H1 (cell line): ENCODE results near the gene ZMYM2. TPM values are rescaled to one million over a fixed set of nuclear protein-coding genes. Genes with fewer than 3 reads are reported as not detected.

Experiments used
- CTCF ChIA-PET: fragments of 300-600 bp; sonication (Branson Sonifier 250); formaldehyde crosslinking; loops from one replicate; lab custom pipeline; 2021; ENCODE audit not compliant: partially characterized antibody; lab: Charles Lee
- POLR2A ChIA-PET: fragments of 300-600 bp; sonication (Branson Sonifier 250); formaldehyde crosslinking; loops from one replicate; lab custom pipeline; 2021; ENCODE audit warnings: inconsistent platforms; ENCODE audit not compliant: partially characterized antibody; lab: Charles Lee
- DNase-seq, 2 experiments: peaks; one replicate each; pipeline versions ENCODE4 v3.0.0 to v3.0.0-alpha.2; 2010 to 2022; ENCODE audit warnings: low spot score in 2 of 2, low read depth in 1 of 2, mixed read lengths in 1 of 2
- FAIRE-seq: peaks from 2 replicates; lab custom pipeline; 2011; peaks lifted over from hg19 to GRCh38; lab: Jason Lieb, UNC
- H2AFZ ChIP-seq: 2 replicates; pipeline ENCODE4 v1.8.1; 2012; ENCODE audit warnings: low read length, inconsistent platforms
- H2AK5ac ChIP-seq: 2 replicates; pipeline ENCODE4 v1.6.1; 2013; ENCODE audit warnings: low read depth, low read length
- H2BK120ac ChIP-seq: replicated peaks from 2 replicates; pipeline ENCODE3; 2013; ENCODE audit warnings: low read depth, low read length, inconsistent platforms
- H2BK12ac ChIP-seq: 2 replicates; pipeline ENCODE4 v1.6.1; 2013; ENCODE audit warnings: low read depth, low read length
- H2BK15ac ChIP-seq: 2 replicates; pipeline ENCODE4 v1.6.1; 2013; ENCODE audit warnings: low read length
- H2BK20ac ChIP-seq: 2 replicates; pipeline ENCODE4 v1.6.1; 2013; ENCODE audit warnings: low read length
- H2BK5ac ChIP-seq: 2 replicates; pipeline ENCODE4 v1.6.1; 2013; ENCODE audit warnings: low read depth, low read length
- H3K14ac ChIP-seq: 2 replicates; pipeline ENCODE4 v1.6.1; 2013; ENCODE audit warnings: inconsistent platforms; ENCODE audit not compliant: insufficient read length
- H3K18ac ChIP-seq: 2 replicates; pipeline ENCODE4 v1.6.1; 2013; ENCODE audit warnings: low read length; ENCODE audit errors: extremely low read depth
- H3K23ac ChIP-seq: 2 replicates; pipeline ENCODE4 v1.6.1; 2013; ENCODE audit warnings: inconsistent platforms; ENCODE audit not compliant: insufficient read length
- H3K23me2 ChIP-seq: 2 replicates; pipeline ENCODE4 v1.6.1; 2013; ENCODE audit warnings: low read depth, low read length
- H3K27ac ChIP-seq: 2 replicates; pipeline ENCODE4 v1.6.1; 2011; ENCODE audit warnings: low read depth, low read length, inconsistent platforms
- H3K27me3 ChIP-seq, 4 experiments: replicated peaks in 1 of 4; 1 replicate in 1 of 4; 2 replicates in 3 of 4; pipeline versions ENCODE4 v1.6.1 to v1.8.1; 2011 to 2013; ENCODE audit warnings: low read length in 3 of 4, mild to moderate bottlenecking in 3 of 4, inconsistent platforms in 2 of 4, mixed read lengths in 2 of 4, moderate library complexity in 1 of 4; ENCODE audit not compliant: control insufficient read depth in 3 of 4, insufficient read depth in 3 of 4; ENCODE audit errors: extremely low read depth in 1 of 4
- H3K36me3 ChIP-seq, 4 experiments: 2 replicates each; pipeline versions ENCODE4 v1.6.1 to v1.8.1; 2011 to 2013; ENCODE audit warnings: mild to moderate bottlenecking in 4 of 4, low read length in 3 of 4, moderate library complexity in 2 of 4, control low read depth in 1 of 4, inconsistent platforms in 1 of 4; ENCODE audit not compliant: insufficient read depth in 4 of 4, control insufficient read depth in 2 of 4
- H3K4ac ChIP-seq: replicated peaks from 2 replicates; pipeline ENCODE3; 2013; ENCODE audit warnings: low read length, low read depth, mixed read lengths, inconsistent platforms; ENCODE audit not compliant: insufficient read length
- H3K4me1 ChIP-seq, 4 experiments: replicated peaks in 1 of 4; 1 replicate in 1 of 4; 2 replicates in 3 of 4; pipeline versions ENCODE4 v1.6.1 to v1.8.1; 2011 to 2013; ENCODE audit warnings: low read length in 3 of 4, inconsistent platforms in 2 of 4, mixed read lengths in 1 of 4; ENCODE audit not compliant: insufficient read depth in 4 of 4, control insufficient read depth in 3 of 4
- H3K4me2 ChIP-seq, 2 experiments: 2 replicates each; pipeline versions ENCODE4 v1.6.1 to v1.8.1; 2011 to 2013; ENCODE audit warnings: low read depth in 2 of 2, low read length in 2 of 2, control low read depth in 1 of 2, inconsistent platforms in 1 of 2, mild to moderate bottlenecking in 1 of 2; ENCODE audit not compliant: insufficient read depth in 1 of 2
- H3K4me3 ChIP-seq, 4 experiments: fragments of 200-600, 300-600 bp in 1 of 4; sonication (generic), shearing (Covaris generic), sonication (Bioruptor Twin) in 1 of 4; 2 replicates each; pipeline versions ENCODE4 v1.5.1 to v1.8.1; 2011 to 2016; ENCODE audit warnings: low read length in 4 of 4, low read depth in 3 of 4, control low read depth in 2 of 4, inconsistent platforms in 2 of 4, mild to moderate bottlenecking in 2 of 4, mixed read lengths in 1 of 4, moderate library complexity in 1 of 4; ENCODE audit not compliant: insufficient read depth in 2 of 4; ENCODE audit errors: extremely low read depth in 1 of 4
- H3K56ac ChIP-seq: replicated peaks from 2 replicates; pipeline ENCODE3; 2013; ENCODE audit warnings: low read depth, mild to moderate bottlenecking, mixed read lengths, low read length, inconsistent platforms; ENCODE audit not compliant: insufficient read length
- H3K79me1 ChIP-seq: 2 replicates; pipeline ENCODE4 v1.6.1; 2013; ENCODE audit warnings: low read depth, low read length, control low read depth
- H3K79me2 ChIP-seq, 2 experiments: 2 replicates each; pipeline versions ENCODE4 v1.6.1 to v1.8.1; 2012 to 2013; ENCODE audit warnings: low read length in 2 of 2, mild to moderate bottlenecking in 2 of 2, inconsistent platforms in 1 of 2; ENCODE audit not compliant: insufficient read depth in 2 of 2, control insufficient read depth in 1 of 2
- H3K9ac ChIP-seq, 4 experiments: replicated peaks in 1 of 4; 1 replicate in 1 of 4; 2 replicates in 3 of 4; pipeline versions ENCODE4 v1.6.1 to v1.8.1; 2011 to 2013; ENCODE audit warnings: low read depth in 3 of 4, low read length in 3 of 4, control low read depth in 2 of 4, mild to moderate bottlenecking in 2 of 4, moderate library complexity in 2 of 4, inconsistent platforms in 1 of 4; ENCODE audit errors: extremely low read depth in 1 of 4
- H3K9me3 ChIP-seq, 2 experiments: 2 replicates each; pipeline versions ENCODE4 v1.6.1 to v1.8.1; 2012 to 2013; ENCODE audit warnings: mild to moderate bottlenecking in 2 of 2, moderate library complexity in 2 of 2, control low read depth in 1 of 2, inconsistent platforms in 1 of 2, low read depth in 1 of 2, low read length in 1 of 2, mixed read lengths in 1 of 2; ENCODE audit not compliant: insufficient read depth in 2 of 2
- H4K20me1 ChIP-seq, 2 experiments: replicated peaks in 1 of 2; 2 replicates each; pipeline versions ENCODE3 to v1.8.1; 2011 to 2013; ENCODE audit warnings: inconsistent platforms in 2 of 2, low read length in 2 of 2, mild to moderate bottlenecking in 1 of 2; ENCODE audit not compliant: insufficient read depth in 2 of 2, control insufficient read depth in 1 of 2
- H4K5ac ChIP-seq: 2 replicates; pipeline ENCODE4 v1.6.1; 2013; ENCODE audit warnings: low read length, low read depth, mixed read lengths, inconsistent platforms; ENCODE audit not compliant: insufficient read length
- H4K8ac ChIP-seq: 2 replicates; pipeline ENCODE4 v1.8.0; 2013; ENCODE audit warnings: mild to moderate bottlenecking, moderate library complexity, low read length, inconsistent platforms; ENCODE audit not compliant: insufficient read depth; ENCODE audit errors: extremely low read depth
- H4K91ac ChIP-seq: replicated peaks from 2 replicates; pipeline ENCODE3; 2013; ENCODE audit warnings: low read length, mixed read lengths, inconsistent platforms; ENCODE audit not compliant: insufficient read length
- KDM4A ChIP-seq: IDR thresholded peaks from one replicate; pipeline ENCODE4 v1.7.1; 2012; ENCODE audit warnings: low read depth, mild to moderate bottlenecking, moderate library complexity, low read length, inconsistent platforms; ENCODE audit not compliant: severe bottlenecking
- NRF1 ChIP-seq: IDR thresholded peaks from 2 replicates; pipeline ENCODE4 v1.6.1; 2011; ENCODE audit warnings: mild to moderate bottlenecking, low read depth, low read length, improper control_type of control experiment
- WGBS, 2 experiments: shearing (Covaris generic) in 1 of 2; methylation state at CpG; one replicate each; pipeline versions ENCODE4 v1.1.6 to v1.1.7; 2013 to 2015; ENCODE audit warnings: low lambda C conversion rate in 2 of 2, mixed read lengths in 2 of 2, inconsistent platforms in 1 of 2, low coverage in 1 of 2, missing lambda C conversion rate in 1 of 2; ENCODE audit not compliant: insufficient replicate concordance in 2 of 2, insufficient coverage in 1 of 2, insufficient read length in 1 of 2; ENCODE audit errors: extremely low coverage in 1 of 2, missing lambda C conversion rate in 1 of 2; 5-methylcytosine and 5-hydroxymethylcytosine counted together
- polyA plus RNA-seq, 7 experiments: library from polyadenylated mRNA; depleted of rRNA in 3 of 7; stranded (reverse) in 5 of 7; unstranded in 2 of 7; fragments of >200 nt in 5 of 7; fragments of 200-250 nt in 2 of 7; gene quantifications; 1 replicate in 5 of 7; 2 replicates in 1 of 7; 4 replicates in 1 of 7; pipeline versions ENCODE4 v1.2.1 to v1.2.3, GENCODE V29; 2011 to 2013; ENCODE audit warnings: missing spikeins in 2 of 7, mixed read lengths in 2 of 7
- total RNA-seq: library from RNA; stranded (reverse); fragmentation: NEBNext Ultra II Directional; extraction: Animal tissue kit (Norgen Biotek cat#: 25700); gene quantifications from 2 replicates; pipeline ENCODE4 v1.2.1, GENCODE V29; 2021

Gene ZMYM2
- total and polyA plus RNA-seq, 2 of the 8 experiments (the other 6 are each of a cell fraction or from before 2014, with no cell fraction given): 41.2 to 159 TPM

DNA sequence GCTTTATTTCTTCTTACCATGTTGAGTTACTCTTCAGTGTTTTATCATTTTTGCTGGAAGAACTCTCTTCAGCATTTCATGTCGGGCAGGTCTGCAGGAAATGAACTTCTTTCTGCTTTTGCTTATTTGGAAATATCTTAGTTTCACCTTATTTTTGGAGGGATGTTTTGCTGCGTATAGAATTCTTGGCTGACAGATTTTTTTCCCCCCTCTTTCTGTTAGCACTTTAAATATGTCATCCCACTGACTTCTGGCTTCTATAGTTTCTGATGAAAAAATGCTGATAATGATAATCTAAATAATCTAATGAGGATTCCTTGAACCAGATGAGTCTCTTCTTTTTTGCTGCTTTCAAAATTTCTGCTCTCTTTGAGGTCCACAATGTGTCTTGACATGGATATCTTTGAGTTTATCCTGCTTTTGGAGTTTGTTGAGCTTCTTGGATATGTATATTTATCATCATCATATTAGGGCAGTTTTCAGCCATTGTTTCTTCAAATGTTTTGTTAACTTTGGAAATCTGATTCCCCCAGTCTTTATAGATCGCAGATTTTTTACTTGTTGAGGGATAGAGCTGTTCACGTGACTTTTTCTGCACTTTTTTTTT lies 20.4 kb downstream of the ZMYM2 start:
- peaks cover 0 to 2% (median under 1%) of the 10 kb centered on the region in 4 experiments; a peak in 3 of 7 replicates for H3K4me1 ChIP-seq
- H2BK12ac ChIP-seq: no peak overlapping the region
- no peak overlapping the region for H2AFZ ChIP-seq
- no peaks in the 10 kb centered on the region for H3K27me3 ChIP-seq
- H3K56ac ChIP-seq: no peak overlapping the region
- H2BK5ac ChIP-seq: no peak overlapping the region
- peaks cover 16 to 94% of the 10 kb centered on the region in 2 experiments for H3K79me2 ChIP-seq
- H3K14ac ChIP-seq: no peak overlapping the region
- no peak overlapping the region for H3K27ac ChIP-seq
- H3K4me2 ChIP-seq: no peak overlapping the region
- peaks cover 8% of the 10 kb centered on the region; the same call in 1 of the 2 replicates for H3K79me1 ChIP-seq
- no peak overlapping the region for H4K5ac ChIP-seq
- FAIRE-seq (no peak), DNase-seq (no peak)
- H4K8ac ChIP-seq: no peak overlapping the region
- no peak overlapping the region for H3K9ac ChIP-seq
- no peaks in the 10 kb centered on the region for H3K9me3 ChIP-seq
- H4K20me1 ChIP-seq: peaks cover 19 to 21% of the 10 kb centered on the region in 2 experiments
- no peak overlapping the region for H2BK20ac ChIP-seq
- H4K91ac ChIP-seq: no peak overlapping the region
- H3K23ac ChIP-seq: no peak overlapping the region
- H2AK5ac ChIP-seq: no peak overlapping the region
- TF ChIP-seq NRF1 (no peak), KDM4A (no peak)
- H2BK15ac ChIP-seq: no peak overlapping the region
- 0 out of 2 replicates have a peak, but pooled peaks cover 1% of the 10 kb centered on the region for H3K23me2 ChIP-seq
- 90% methylated on average over 4 of the region's 4 CpGs; no CpG with 5 or more reads in 1 of the 2 experiments for WGBS, 2 experiments
- H3K18ac ChIP-seq: no peak overlapping the region
- peaks cover 0 to 12% (median 3%) of the 10 kb centered on the region in 4 experiments; a peak in 3 of 8 replicates for H3K36me3 ChIP-seq
- no peak overlapping the region for H2BK120ac ChIP-seq
- H3K4ac ChIP-seq: no peak overlapping the region
- CTCF ChIA-PET: interaction anchor here (0.5 to 1.3 kb wide), 2 partner anchors 19 to 243 kb away, joined by 4 read pairs; no protein-coding TSS in a partner anchor
- POLR2A ChIA-PET: interaction anchor here (0.6 to 1.3 kb wide), 2 partner anchors 12 to 45 kb away, joined by 3 to 4 read pairs; no protein-coding TSS in a partner anchor
- H3K4me3 ChIP-seq: no peak overlapping the region
